NCI-H187 (cell line): Measurements from ENCODE around the gene PLXNB3.
"Not testable (repeated sequence)": the region's sequence is repeated elsewhere in the genome, so short reads cannot be mapped to it uniquely, and the experiment has no call there.

ENCODE experiments used
- DNase-seq, 2 experiments: peaks; one replicate each; lab custom pipeline; 2025; lab: John Stamatoyannopoulos, UW

PLXNB3 gene

GRCh38 chrX:153814591-153815315 lies 50.7 kb downstream of the PLXNB3 start:
- no peak for DNase-seq

GRCh38 chrX:153816831-153817690 lies 53.0 kb downstream of the PLXNB3 start:
- DNase-seq = no peak

- DNase-seq = not testable (repeated sequence)
These were observed 54.0 kb downstream of the PLXNB3 start for GRCh38 chrX:153818064-153818463.

GRCh38 chrX:153818571-153819383 lies 54.7 kb downstream of the PLXNB3 start:
- DNase-seq = peak; percentile 43 to 46

GRCh38 chrX:153819384-153820040 lies 55.5 kb downstream of the PLXNB3 start:
- DNase-seq = no peak

GRCh38 chrX:153820601-153821000 lies 56.6 kb downstream of the PLXNB3 start:
- no peak for DNase-seq

- DNase-seq = no peak
These were observed 57.0 kb downstream of the PLXNB3 start for GRCh38 chrX:153821066-153821465.

- no peak for DNase-seq
These were observed 60.3 kb downstream of the PLXNB3 start for GRCh38 chrX:153824348-153824747.

GRCh38 chrX:153825042-153825441 lies 61.0 kb downstream of the PLXNB3 start:
- no peak for DNase-seq
